Measurements from ENCODE around the gene FAM237B. TPM values are rescaled to one million over a fixed set of nuclear protein-coding genes. Genes with fewer than 3 reads are reported as not detected.

Gene FAM237B
- total RNA-seq, 2 experiments from 2014 or later = not detected

GRCh38 chr7:90276033-90276728, 44.9 kb downstream of the FAM237B start:
- no TSS peak for BruUV-seq (replicated peaks)
- Histone ChIP-seq H3K9me3 (ENCODE audit: low read length) (no peaks in the 10 kb centered on the region), H3K9me2 (ENCODE audit: insufficient read depth, low read length) (no peaks in the 10 kb centered on the region), H3K36me3 (ENCODE audit: insufficient read depth, low read length) (no peaks in the 10 kb centered on the region), H3K27ac (ENCODE audit: low read depth, low read length, poor library complexity, severe bottlenecking) (no peak overlapping the region), H3K4me1 (ENCODE audit: insufficient read depth, low read length, poor library complexity, severe bottlenecking) (no peaks in the 10 kb centered on the region), H3K4me3 (ENCODE audit: low read depth, low read length, poor library complexity, severe bottlenecking) (no peak overlapping the region), H2AFZ (ENCODE audit: low read length) (no peak overlapping the region), H3K4me2 (ENCODE audit: low read length) (no peak overlapping the region), H4K20me1 (ENCODE audit: insufficient read depth, low read length) (no peaks in the 10 kb centered on the region), H3K79me2 (ENCODE audit: insufficient read depth, low read depth, low read length) (no peaks in the 10 kb centered on the region)
- no peak for DNase-seq (ENCODE audit: low spot score)
- TF ChIP-seq CTCF (conservative IDR thresholded peaks at IDR 0.05; ENCODE audit: low read length) (no peak), EZH2phosphoT487 (IDR thresholded peaks at IDR 0.05; ENCODE audit: borderline replicate concordance, low read depth, low read length) (no peak)
- POLR2A ChIA-PET = interaction anchor here (0.8 to 1.1 kb wide), 2 partner anchors 70 to 144 kb away, joined by 3 to 6 read pairs; no protein-coding TSS in a partner anchor
- CTCF ChIA-PET (ENCODE audit: unreplicated experiment) = no interaction called here
- intact Hi-C loops (cut with micrococcal nuclease; ENCODE audit: unreplicated experiment) = no loop called here

GRCh38 chr7:90274161-90274560, 46.9 kb downstream of the FAM237B start:
- no TSS peak for BruUV-seq (replicated peaks)
- CTCF ChIA-PET (ENCODE audit: unreplicated experiment) = no interaction called here
- TF ChIP-seq CTCF (conservative IDR thresholded peaks at IDR 0.05; ENCODE audit: low read length) (no peak), EZH2phosphoT487 (IDR thresholded peaks at IDR 0.05; ENCODE audit: borderline replicate concordance, low read depth, low read length) (no peak)
- no peak for DNase-seq (ENCODE audit: low spot score)
- no peak overlapping the region for H3K4me3 ChIP-seq (ENCODE audit: low read depth, low read length, poor library complexity, severe bottlenecking)
- H3K4me1 ChIP-seq (ENCODE audit: insufficient read depth, low read length, poor library complexity, severe bottlenecking) = no peaks in the 10 kb centered on the region
- no peaks in the 10 kb centered on the region for H4K20me1 ChIP-seq (ENCODE audit: insufficient read depth, low read length)
- H3K36me3 ChIP-seq (ENCODE audit: insufficient read depth, low read length) = no peaks in the 10 kb centered on the region
- no peaks in the 10 kb centered on the region for H3K79me2 ChIP-seq (ENCODE audit: insufficient read depth, low read depth, low read length)
- intact Hi-C loops (cut with micrococcal nuclease; ENCODE audit: unreplicated experiment) = no loop called here
- no peak overlapping the region for H3K27ac ChIP-seq (ENCODE audit: low read depth, low read length, poor library complexity, severe bottlenecking)
- POLR2A ChIA-PET = interaction anchor here (0.8 kb wide), 1 partner anchor 15 kb away, joined by 3 read pairs; no protein-coding TSS in a partner anchor
- H2AFZ ChIP-seq (ENCODE audit: low read length) = no peak overlapping the region
- H3K4me2 ChIP-seq (ENCODE audit: low read length) = no peak overlapping the region
- H3K9me3 ChIP-seq (ENCODE audit: low read length) = no peaks in the 10 kb centered on the region
- no peaks in the 10 kb centered on the region for H3K9me2 ChIP-seq (ENCODE audit: insufficient read depth, low read length)

GRCh38 chr7:90272242-90272641, 48.9 kb downstream of the FAM237B start:
- Histone ChIP-seq H3K79me2 (ENCODE audit: insufficient read depth, low read depth, low read length) (no peaks in the 10 kb centered on the region), H3K27ac (ENCODE audit: low read depth, low read length, poor library complexity, severe bottlenecking) (no peak overlapping the region), H3K9me2 (ENCODE audit: insufficient read depth, low read length) (no peaks in the 10 kb centered on the region), H3K4me1 (ENCODE audit: insufficient read depth, low read length, poor library complexity, severe bottlenecking) (no peaks in the 10 kb centered on the region), H3K4me2 (ENCODE audit: low read length) (no peak overlapping the region), H3K9me3 (ENCODE audit: low read length) (no peaks in the 10 kb centered on the region), H4K20me1 (ENCODE audit: insufficient read depth, low read length) (no peaks in the 10 kb centered on the region), H3K36me3 (ENCODE audit: insufficient read depth, low read length) (no peaks in the 10 kb centered on the region), H3K4me3 (ENCODE audit: low read depth, low read length, poor library complexity, severe bottlenecking) (no peak overlapping the region), H2AFZ (ENCODE audit: low read length) (no peak overlapping the region)
- CTCF ChIA-PET (ENCODE audit: unreplicated experiment) = no interaction called here
- BruUV-seq (replicated peaks) = no TSS peak
- intact Hi-C loops (cut with micrococcal nuclease; ENCODE audit: unreplicated experiment) = no loop called here
- no peak for DNase-seq (ENCODE audit: low spot score)
- POLR2A ChIA-PET = no interaction called here
- no peak for TF ChIP-seq EZH2phosphoT487 (IDR thresholded peaks at IDR 0.05; ENCODE audit: borderline replicate concordance, low read depth, low read length)
- no peak for TF ChIP-seq CTCF (conservative IDR thresholded peaks at IDR 0.05; ENCODE audit: low read length)

Data from OCI-LY7 (cell line).